Upper lobe of right lung (tissue), 1 donor: ENCODE results near the gene ADGRD2. TPM values are rescaled to one million over a fixed set of nuclear protein-coding genes. Genes with fewer than 3 reads are reported as not detected.

ENCODE experiments used
- ATAC-seq: fragments of 200-7000 bp; cut with Tn5 transposase; one replicate; pipeline ENCODE4 v1.9.1; 2020; ENCODE audit warnings: mild to moderate bottlenecking, moderate library complexity
- DNase-seq: peaks from one replicate; pipeline ENCODE4 v3.0.0-alpha.2; 2020
- H3K27ac ChIP-seq: fragments of 200-600 bp; one replicate; pipeline ENCODE4 v1.8.0; 2022
- H3K27me3 ChIP-seq: fragments of 200-600 bp; one replicate; pipeline ENCODE4 v1.8.0; 2022; ENCODE audit warnings: mild to moderate bottlenecking
- H3K36me3 ChIP-seq: fragments of 200-600 bp; one replicate; pipeline ENCODE4 v1.8.0; 2022
- H3K4me1 ChIP-seq: fragments of 200-600 bp; one replicate; pipeline ENCODE4 v1.8.0; 2022
- H3K4me3 ChIP-seq: fragments of 200-600 bp; one replicate; pipeline ENCODE4 v1.8.0; 2022; ENCODE audit warnings: mild to moderate bottlenecking
- H3K9me3 ChIP-seq: fragments of 200-600 bp; one replicate; pipeline ENCODE4 v1.8.0; 2022
- intact Hi-C: fragments of 100-400 bp; cut with DNase I; formaldehyde crosslinking; loops from one replicate; pipeline ENCODE4 v1.11.0; 2022
- total RNA-seq: library from RNA; stranded (reverse); fragmentation: NEBNext Ultra II Directional; extraction: Animal tissue kit (Norgen Biotek cat#: 25700); gene quantifications from one replicate; pipeline ENCODE4 v1.2.1, GENCODE V29; 2021
- TF ChIP-seq, protein P1 (sequence below): fragments of 200-600 bp; IDR thresholded peaks from one replicate; pipeline ENCODE4 v1.8.0; 2022; ENCODE audit warnings: antibody characterized with exemption
- donor health status: DM: no; HTN: yes; CAD: no; lungs with severe emphysema.

The ADGRD2 gene
- total RNA-seq, 1 donor from 2014 or later: not detected

DNA sequence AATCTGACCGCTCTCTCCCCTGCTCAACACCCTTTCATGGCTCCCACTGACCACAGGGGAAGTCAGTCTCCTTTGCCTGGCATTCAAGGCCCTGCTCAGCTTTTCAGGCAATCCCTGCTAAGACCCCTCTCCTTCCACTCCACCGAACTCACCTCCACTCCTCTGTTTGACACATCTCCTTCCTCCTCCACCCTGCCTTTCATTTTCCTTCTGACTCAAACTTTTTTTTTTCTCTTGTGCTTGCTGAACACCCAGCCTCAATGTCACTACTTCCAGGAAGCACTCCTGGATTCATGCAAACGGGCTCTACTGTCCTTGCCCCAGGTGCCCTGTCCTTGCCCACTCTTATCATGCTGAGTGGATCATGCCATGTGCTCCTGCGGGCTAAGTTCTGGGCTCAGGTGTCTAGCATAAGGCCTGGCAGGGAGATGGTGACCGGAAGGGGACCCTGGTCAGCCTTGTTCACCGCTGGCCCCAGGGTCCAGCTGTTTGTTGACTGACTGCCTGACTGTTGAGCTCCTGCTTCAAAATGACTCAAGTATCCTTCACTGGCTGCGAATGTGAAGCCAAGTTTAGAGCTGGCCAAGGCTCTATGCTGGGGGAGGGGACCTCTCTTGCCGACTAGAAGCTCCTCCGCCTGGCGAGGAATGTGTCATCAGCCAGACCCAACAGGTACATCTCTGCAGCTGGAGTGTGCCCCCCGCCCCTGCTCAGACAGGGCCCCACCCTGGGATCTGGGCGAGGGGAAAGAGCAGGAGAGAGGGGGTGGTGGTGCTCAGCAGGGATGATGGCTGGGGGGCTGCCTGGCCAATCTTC, 50.8 kb downstream of the ADGRD2 start:
- H3K4me3 ChIP-seq: no peak overlapping the region
- H3K9me3 ChIP-seq: no peaks in the 10 kb centered on the region
- H3K27ac ChIP-seq: no peak overlapping the region
- intact Hi-C loops: no loop called here
- H3K36me3 ChIP-seq: no peaks in the 10 kb centered on the region
- peaks cover 5% of the 10 kb centered on the region for H3K4me1 ChIP-seq
- DNase-seq: no peak
- peaks cover 57% of the 10 kb centered on the region for H3K27me3 ChIP-seq
- no peak for ATAC-seq
- TF ChIP-seq, protein P1, sequence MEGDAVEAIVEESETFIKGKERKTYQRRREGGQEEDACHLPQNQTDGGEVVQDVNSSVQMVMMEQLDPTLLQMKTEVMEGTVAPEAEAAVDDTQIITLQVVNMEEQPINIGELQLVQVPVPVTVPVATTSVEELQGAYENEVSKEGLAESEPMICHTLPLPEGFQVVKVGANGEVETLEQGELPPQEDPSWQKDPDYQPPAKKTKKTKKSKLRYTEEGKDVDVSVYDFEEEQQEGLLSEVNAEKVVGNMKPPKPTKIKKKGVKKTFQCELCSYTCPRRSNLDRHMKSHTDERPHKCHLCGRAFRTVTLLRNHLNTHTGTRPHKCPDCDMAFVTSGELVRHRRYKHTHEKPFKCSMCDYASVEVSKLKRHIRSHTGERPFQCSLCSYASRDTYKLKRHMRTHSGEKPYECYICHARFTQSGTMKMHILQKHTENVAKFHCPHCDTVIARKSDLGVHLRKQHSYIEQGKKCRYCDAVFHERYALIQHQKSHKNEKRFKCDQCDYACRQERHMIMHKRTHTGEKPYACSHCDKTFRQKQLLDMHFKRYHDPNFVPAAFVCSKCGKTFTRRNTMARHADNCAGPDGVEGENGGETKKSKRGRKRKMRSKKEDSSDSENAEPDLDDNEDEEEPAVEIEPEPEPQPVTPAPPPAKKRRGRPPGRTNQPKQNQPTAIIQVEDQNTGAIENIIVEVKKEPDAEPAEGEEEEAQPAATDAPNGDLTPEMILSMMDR: no peak

- TF ChIP-seq, protein P1: no peak
- Histone ChIP-seq H3K27ac (no peak overlapping the region), H3K9me3 (no peaks in the 10 kb centered on the region), H3K36me3 (no peaks in the 10 kb centered on the region), H3K27me3 (peaks cover 57% of the 10 kb centered on the region), H3K4me1 (peaks cover 5% of the 10 kb centered on the region), H3K4me3 (no peak overlapping the region)
- no peak for ATAC-seq
- no peak for DNase-seq
- intact Hi-C loops: no loop called here
Observed at GRCh38 chr9:124501771-124502320, 51.6 kb downstream of the ADGRD2 start.

DNA sequence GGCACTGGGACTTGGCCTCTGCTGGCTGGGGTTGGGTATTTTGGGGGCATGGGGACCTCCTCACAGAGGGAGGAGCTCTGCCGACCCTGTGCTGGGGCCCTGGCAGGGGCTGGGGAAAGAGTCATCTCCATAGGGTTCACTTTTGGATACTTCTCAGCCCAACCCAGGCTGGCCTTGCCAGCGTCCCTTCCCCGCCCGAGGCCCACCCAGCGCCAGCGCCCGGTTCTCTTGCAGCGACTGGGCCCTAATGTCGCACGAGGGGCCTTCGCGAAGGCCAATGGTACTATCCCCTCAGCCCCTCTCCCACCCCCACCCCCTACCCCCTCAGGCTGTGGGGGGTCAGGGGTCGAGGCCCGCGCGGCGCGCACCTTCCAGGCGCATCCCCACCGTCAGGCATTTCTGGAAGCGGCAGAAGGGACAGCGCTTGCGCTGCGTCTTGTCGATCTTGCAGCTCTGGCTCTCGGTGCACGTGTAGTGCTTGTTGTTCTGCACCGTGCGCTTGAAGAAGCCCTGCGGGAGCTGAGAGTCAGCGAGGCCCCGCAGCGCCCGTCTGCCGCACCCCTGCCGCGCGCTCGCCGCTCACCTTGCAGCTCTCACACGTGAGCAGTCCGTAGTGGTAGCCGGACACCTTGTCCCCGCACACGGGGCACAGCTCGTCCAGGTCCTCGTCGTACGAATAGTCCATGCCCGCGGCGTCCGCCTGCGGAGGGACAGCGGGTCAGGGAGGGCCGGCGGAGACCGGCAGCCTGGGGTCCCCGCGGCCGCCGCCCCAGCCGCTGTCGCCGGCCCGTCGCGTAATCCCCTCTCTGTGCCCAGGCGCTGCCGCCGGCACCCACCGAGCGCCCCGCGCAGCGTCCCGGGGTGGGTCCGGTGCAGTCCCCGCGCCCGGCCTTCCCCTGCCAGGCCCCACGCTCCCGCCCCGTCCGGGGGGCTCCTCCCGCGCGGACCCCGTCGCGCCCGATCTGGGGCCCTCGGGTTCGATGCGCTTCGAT, 52.8 kb downstream of the ADGRD2 start:
- Histone ChIP-seq H3K27me3 (peaks cover 57% of the 10 kb centered on the region), H3K27ac (no peak overlapping the region), H3K9me3 (no peaks in the 10 kb centered on the region), H3K4me3 (no peak overlapping the region), H3K4me1 (peaks cover 5% of the 10 kb centered on the region), H3K36me3 (no peaks in the 10 kb centered on the region)
- DNase-seq (no peak), ATAC-seq (no peak)
- intact Hi-C loops: no loop called here
- TF ChIP-seq, protein P1: no peak

GRCh38 chr9:124503713-124504529, 53.7 kb downstream of the ADGRD2 start:
- H3K9me3 ChIP-seq: no peaks in the 10 kb centered on the region
- no peaks in the 10 kb centered on the region for H3K36me3 ChIP-seq
- DNase-seq (no peak), ATAC-seq (no peak)
- no peak overlapping the region for H3K4me3 ChIP-seq
- H3K4me1 ChIP-seq: peaks cover 5% of the 10 kb centered on the region
- intact Hi-C loops: no loop called here
- peaks cover 57% of the 10 kb centered on the region for H3K27me3 ChIP-seq
- H3K27ac ChIP-seq: no peak overlapping the region
- TF ChIP-seq, protein P1: no peak

DNA sequence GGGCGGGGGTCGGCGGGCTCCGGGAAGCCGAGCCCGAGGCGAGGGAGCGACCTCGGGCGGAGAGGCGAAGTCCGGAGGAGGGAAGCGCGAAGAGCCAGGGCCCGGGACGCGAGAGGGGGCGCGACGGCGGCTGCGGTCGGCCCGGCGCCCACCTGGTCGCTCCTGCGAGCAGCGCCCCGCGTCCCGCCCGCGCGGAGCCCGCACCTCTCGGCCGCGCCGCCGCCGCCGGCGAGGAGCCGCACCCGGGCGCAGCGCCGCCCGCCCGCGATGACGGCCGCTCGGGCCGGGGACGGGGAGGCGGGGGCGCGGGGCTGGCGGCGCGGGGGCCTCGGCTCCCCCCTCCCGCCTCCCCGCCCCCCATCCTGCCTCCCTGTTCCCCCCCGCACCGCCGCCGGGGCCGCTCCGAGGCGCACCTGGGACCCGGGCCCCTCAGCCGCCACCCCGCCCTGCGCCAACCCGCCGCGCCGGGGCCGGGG, 54.3 kb downstream of the ADGRD2 start:
- no peak for DNase-seq
- no peak overlapping the region for H3K27ac ChIP-seq
- peaks cover 5% of the 10 kb centered on the region for H3K4me1 ChIP-seq
- no peaks in the 10 kb centered on the region for H3K36me3 ChIP-seq
- intact Hi-C loops: no loop called here
- peaks cover 55% of the 10 kb centered on the region for H3K27me3 ChIP-seq
- TF ChIP-seq, protein P1: no peak
- H3K9me3 ChIP-seq: no peaks in the 10 kb centered on the region
- ATAC-seq: no peak
- no peak overlapping the region for H3K4me3 ChIP-seq
